NCI-H2196 treated with DMSO at 0.1 percent for 48 hours (cell line): ENCODE data around the gene MSRB2.
A peak's percentile ranks its signal among the peaks of the same experiment; 100 is the strongest.
"Not testable (repeated sequence)": the region's sequence is repeated elsewhere in the genome, so short reads cannot be mapped to it uniquely, and the experiment has no call there.

Source experiments
- DNase-seq: peaks from one replicate; lab custom pipeline; 2025; ENCODE audit not compliant: unreplicated experiment; lab: John Stamatoyannopoulos, UW

Gene MSRB2

GRCh38 chr10:23095404-23095965 is at the start of gene MSRB2:
Gene MSRB2 (plus strand): TSS chr10:23095579. CDS start chr10:23095609, 30 bp downstream.
- peak; percentile 45 for DNase-seq

GRCh38 chr10:23046027-23046426 is 49.4 kb upstream of the MSRB2 start:
- no peak for DNase-seq

GRCh38 chr10:23047201-23048050 is 48.0 kb upstream of the MSRB2 start:
- DNase-seq: no peak

GRCh38 chr10:23048191-23048590 is 47.2 kb upstream of the MSRB2 start:
- DNase-seq: no peak

- no peak for DNase-seq
Measured at GRCh38 chr10:23051278-23051677, 44.1 kb upstream of the MSRB2 start.

- DNase-seq: no peak
Measured at GRCh38 chr10:23051855-23052331, 43.5 kb upstream of the MSRB2 start.

- no peak for DNase-seq
Measured at GRCh38 chr10:23053036-23053435, 42.3 kb upstream of the MSRB2 start.

GRCh38 chr10:23055424-23056185 is 39.8 kb upstream of the MSRB2 start:
- DNase-seq: no peak

- no peak for DNase-seq
Measured at GRCh38 chr10:23056186-23056579, 39.2 kb upstream of the MSRB2 start.

- no peak for DNase-seq
Measured at GRCh38 chr10:23058366-23058765, 37.0 kb upstream of the MSRB2 start.

- no peak for DNase-seq
Measured at GRCh38 chr10:23060918-23061317, 34.5 kb upstream of the MSRB2 start.

GRCh38 chr10:23063045-23063972 is 32.1 kb upstream of the MSRB2 start:
- no peak for DNase-seq

GRCh38 chr10:23063973-23064812 is 31.2 kb upstream of the MSRB2 start:
- no peak for DNase-seq

GRCh38 chr10:23064813-23065114 is 30.6 kb upstream of the MSRB2 start:
- DNase-seq: not testable (repeated sequence)

GRCh38 chr10:23065181-23065948 is 30.0 kb upstream of the MSRB2 start:
- DNase-seq: peak; percentile 40

GRCh38 chr10:23067337-23067736 is 28.0 kb upstream of the MSRB2 start:
- no peak for DNase-seq

GRCh38 chr10:23067939-23068775 is 27.2 kb upstream of the MSRB2 start:
- peak; percentile 37 for DNase-seq
